ENCODE data around the gene SGCA.

- TF ChIP-seq CTCF (conservative IDR thresholded peaks at IDR 0.05; ENCODE audit: low read depth, low read length), result no peak
- no peak for TF ChIP-seq EZH2phosphoT487 (IDR thresholded peaks at IDR 0.05; ENCODE audit: borderline replicate concordance, low read length)
Measured at GRCh38 chr17:50218071-50218759, 52.4 kb downstream of the SGCA start.
